ENCODE measurements around the gene VWA2. TPM values are rescaled to one million over a fixed set of nuclear protein-coding genes. Genes with fewer than 3 reads are reported as not detected.

The VWA2 gene
- total and polyA plus RNA-seq, 10 of the 15 experiments (the other 5 are each of a cell fraction or from before 2014, with no cell fraction given), result 0.03 TPM; not detected in 9

- no peak for TF ChIP-seq ESRRA (IDR thresholded peaks at IDR 0.05; ENCODE audit: low read length)
These were observed 52.0 kb downstream of the VWA2 start (continued) for GRCh38 chr10:114291076-114291475.

GRCh38 chr10:114291516-114291915 lies 52.5 kb downstream of the VWA2 start:
- no peak for FAIRE-seq
- BruUV-seq (replicated peaks), result no TSS peak
- intact Hi-C loops (cut with micrococcal nuclease; ENCODE audit: unreplicated experiment), result no loop called here

More at GRCh38 chr10:114291516-114291915, 52.5 kb downstream of the VWA2 start:
- H3K9me3 ChIP-seq (replicated peaks; ENCODE audit: control insufficient read depth, insufficient read depth, low read length), result peaks cover 7% of the 10 kb centered on the region; the same call in 1 of the 3 replicates
- RAD21 ChIA-PET (ENCODE audit: unreplicated experiment), result no interaction called here
- no peaks in the 10 kb centered on the region for H3K4me1 ChIP-seq (ENCODE audit: control insufficient read depth, insufficient read depth, low read length)
- no peaks in the 10 kb centered on the region for H3K36me3 ChIP-seq (ENCODE audit: control insufficient read depth in 2 of 2, insufficient read depth in 2 of 2, low read length in 1 of 2)
- no peaks in the 10 kb centered on the region for H3K79me2 ChIP-seq (ENCODE audit: control insufficient read depth, insufficient read depth, low read length)
- in situ Hi-C loops (cut with MboI), result no loop called here
- no peaks in the 10 kb centered on the region for H3K27me3 ChIP-seq (replicated peaks in 1 of 2; ENCODE audit: control insufficient read depth in 2 of 2, insufficient read depth in 2 of 2, low read length in 1 of 2)
- no peaks in the 10 kb centered on the region for H4K20me1 ChIP-seq (ENCODE audit: control insufficient read depth, insufficient read depth)
- SMC1A ChIA-PET (ENCODE audit: uncharacterized antibody, unreplicated experiment), result no interaction called here
- CTCF ChIA-PET, result interaction anchor here (1.2 kb wide), 1 partner anchor 12 kb away, joined by 4 read pairs; no protein-coding TSS in a partner anchor
- TF ChIP-seq BRCA1 (IDR thresholded peaks at IDR 0.05; ENCODE audit: low read depth, low read length) (no peak), PAX8 (IDR thresholded peaks at IDR 0.05) (no peak), BCL11A (IDR thresholded peaks at IDR 0.05; ENCODE audit: low read depth, low read length) (no peak), KAT2A (conservative IDR thresholded peaks at IDR 0.05; ENCODE audit: control insufficient read depth, low read depth, low read length) (no peak), USF1 (IDR thresholded peaks at IDR 0.05; ENCODE audit: borderline replicate concordance, extremely low read length, insufficient read depth, low read depth, low read length) (no peak), EGR1 (IDR thresholded peaks at IDR 0.05; ENCODE audit: borderline replicate concordance in 1 of 2, low read depth in 2 of 2, low read length in 2 of 2) (no peak), ZZZ3 (IDR thresholded peaks at IDR 0.05; ENCODE audit: control insufficient read depth, insufficient read length, low read depth) (no peak), SUPT20H (IDR thresholded peaks at IDR 0.05; ENCODE audit: borderline replicate concordance, control insufficient read depth, low read depth, low read length) (no peak), POLR2AphosphoS5 (IDR thresholded peaks at IDR 0.05; ENCODE audit: low read length) (no peak)
- TF ChIP-seq, protein P1, sequence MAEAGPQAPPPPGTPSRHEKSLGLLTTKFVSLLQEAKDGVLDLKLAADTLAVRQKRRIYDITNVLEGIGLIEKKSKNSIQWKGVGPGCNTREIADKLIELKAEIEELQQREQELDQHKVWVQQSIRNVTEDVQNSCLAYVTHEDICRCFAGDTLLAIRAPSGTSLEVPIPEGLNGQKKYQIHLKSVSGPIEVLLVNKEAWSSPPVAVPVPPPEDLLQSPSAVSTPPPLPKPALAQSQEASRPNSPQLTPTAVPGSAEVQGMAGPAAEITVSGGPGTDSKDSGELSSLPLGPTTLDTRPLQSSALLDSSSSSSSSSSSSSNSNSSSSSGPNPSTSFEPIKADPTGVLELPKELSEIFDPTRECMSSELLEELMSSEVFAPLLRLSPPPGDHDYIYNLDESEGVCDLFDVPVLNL (IDR thresholded peaks at IDR 0.05; ENCODE audit: low read depth, low read length), result no peak
- no peak overlapping the region for H3K4me3 ChIP-seq
- POLR2A ChIA-PET, result no interaction called here
- no peak for DNase-seq (ENCODE audit: low read depth, low spot score)
- no peak overlapping the region for H3K9ac ChIP-seq (ENCODE audit: control insufficient read depth, insufficient read depth, low read length)
- H2AFZ ChIP-seq (ENCODE audit: control insufficient read depth, low read depth, low read length), result no peak overlapping the region
- no peak overlapping the region for H3K27ac ChIP-seq (ENCODE audit: control insufficient read depth, insufficient read depth)
- ATAC-seq, result no peak
- WGBS (ENCODE audit: insufficient coverage, insufficient replicate concordance, low lambda C conversion rate, missing lambda C conversion rate), result 44% methylated on average over 8 of the region's 8 CpGs
- H3K4me2 ChIP-seq (ENCODE audit: control insufficient read depth, insufficient read depth), result no peak overlapping the region
